Osteoblast (primary cell): ENCODE measurements around the gene TBXAS1. TPM values are rescaled to one million over a fixed set of nuclear protein-coding genes. Genes with fewer than 3 reads are reported as not detected.

Experiments
- DNase-seq: peaks from one replicate; pipeline ENCODE4 v3.0.0; 2011; ENCODE audit warnings: low spot score, mixed read lengths; ENCODE audit not compliant: insufficient read length; ENCODE audit errors: missing footprints
- H2AFZ ChIP-seq: 2 replicates; pipeline ENCODE4 v1.6.0; 2011; ENCODE audit warnings: mild to moderate bottlenecking, low read length
- H3K27ac ChIP-seq: 2 replicates; pipeline ENCODE4 v1.5.1; 2011; ENCODE audit warnings: mild to moderate bottlenecking, low read depth, low read length, moderate library complexity
- H3K27me3 ChIP-seq: 2 replicates; pipeline ENCODE4 v1.6.0; 2012; ENCODE audit warnings: mild to moderate bottlenecking, control low read depth, inconsistent platforms, low read length, moderate library complexity; ENCODE audit not compliant: insufficient read depth
- H3K36me3 ChIP-seq: 2 replicates; pipeline ENCODE4 v1.5.1; 2011; ENCODE audit warnings: mild to moderate bottlenecking, low read length, control low read depth, moderate library complexity; ENCODE audit not compliant: insufficient read depth
- H3K4me1 ChIP-seq: 2 replicates; pipeline ENCODE4 v1.5.1; 2011; ENCODE audit warnings: mild to moderate bottlenecking, low read length, control low read depth, moderate library complexity; ENCODE audit not compliant: insufficient read depth
- H3K4me2 ChIP-seq: 2 replicates; pipeline ENCODE4 v1.6.0; 2011; ENCODE audit warnings: mild to moderate bottlenecking, low read length; ENCODE audit not compliant: insufficient read depth
- H3K4me3 ChIP-seq: fragments of 200-600 bp; sonication (generic); 3 replicates; pipeline ENCODE4 v1.5.1; 2012; ENCODE audit warnings: mild to moderate bottlenecking, low read length, inconsistent platforms; ENCODE audit not compliant: insufficient read depth
- H3K79me2 ChIP-seq: 2 replicates; pipeline ENCODE4 v1.6.0; 2012; ENCODE audit warnings: mild to moderate bottlenecking, low read length, control low read depth, inconsistent platforms; ENCODE audit not compliant: insufficient read depth
- H3K9me3 ChIP-seq: 2 replicates; pipeline ENCODE4 v1.5.1; 2011; ENCODE audit warnings: low read depth, low read length, control low read depth
- H4K20me1 ChIP-seq: 2 replicates; pipeline ENCODE4 v1.6.0; 2012; ENCODE audit warnings: mild to moderate bottlenecking, low read length, control low read depth; ENCODE audit not compliant: insufficient read depth
- CTCF ChIP-seq: IDR thresholded peaks from 2 replicates; pipeline ENCODE4 v1.5.1; 2011; ENCODE audit warnings: mild to moderate bottlenecking, low read depth, low read length, moderate library complexity; ENCODE audit errors: extremely low read depth
- total RNA-seq: library from RNA; depleted of rRNA; stranded (reverse); fragments of >200 nt; gene quantifications from 2 replicates; pipeline ENCODE4 v1.2.3, GENCODE V29; 2012

The TBXAS1 gene
- total RNA-seq, 1 donor, result 0.72 TPM

- Histone ChIP-seq H2AFZ (no peak overlapping the region), H3K4me2 (no peak overlapping the region), H3K79me2 (no peaks in the 10 kb centered on the region), H4K20me1 (no peaks in the 10 kb centered on the region), H3K36me3 (no peaks in the 10 kb centered on the region), H3K27ac (no peak overlapping the region), H3K4me3 (no peak overlapping the region), H3K27me3 (peaks cover 4% of the 10 kb centered on the region), H3K9me3 (no peaks in the 10 kb centered on the region), H3K4me1 (no peaks in the 10 kb centered on the region)
- no peak for TF ChIP-seq CTCF
- no peak for DNase-seq
Observed at GRCh38 chr7:139948167-139948566, 119.1 kb downstream of the TBXAS1 start.

- no peaks in the 10 kb centered on the region for H3K79me2 ChIP-seq
- peaks cover 4% of the 10 kb centered on the region for H3K27me3 ChIP-seq
- H3K4me1 ChIP-seq, result no peaks in the 10 kb centered on the region
- H2AFZ ChIP-seq, result no peak overlapping the region
- no peak for DNase-seq
- no peak for TF ChIP-seq CTCF
- no peaks in the 10 kb centered on the region for H3K36me3 ChIP-seq
- no peaks in the 10 kb centered on the region for H4K20me1 ChIP-seq
- no peaks in the 10 kb centered on the region for H3K9me3 ChIP-seq
- no peak overlapping the region for H3K4me2 ChIP-seq
- no peak overlapping the region for H3K27ac ChIP-seq
- H3K4me3 ChIP-seq, result no peak overlapping the region
Observed at GRCh38 chr7:139948587-139949335, 119.7 kb downstream of the TBXAS1 start.

DNA sequence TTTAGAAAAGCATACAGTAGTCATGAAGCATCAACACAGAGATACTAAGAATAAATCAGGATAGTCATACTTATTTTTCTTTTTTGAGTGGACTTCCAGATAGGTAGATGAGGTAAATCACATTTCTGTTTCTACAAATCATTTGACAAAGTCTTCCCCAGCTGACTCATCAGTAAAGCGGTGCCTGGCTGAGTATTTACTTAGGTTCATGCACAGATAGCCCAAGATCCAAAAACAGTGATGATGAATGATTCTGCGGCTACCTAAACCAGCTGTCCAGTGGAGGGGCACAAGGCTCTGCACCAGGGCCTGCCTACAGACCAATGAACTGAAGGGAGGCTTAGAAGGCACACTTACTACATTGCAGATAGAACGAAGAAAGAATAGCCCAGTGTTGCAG lies 120.6 kb downstream of the TBXAS1 start:
- H3K36me3 ChIP-seq, result no peaks in the 10 kb centered on the region
- DNase-seq, result no peak

More for the DNA sequence above, 120.6 kb downstream of the TBXAS1 start:
- Histone ChIP-seq H2AFZ (no peak overlapping the region), H3K4me1 (no peaks in the 10 kb centered on the region), H3K27me3 (peaks cover 4% of the 10 kb centered on the region), H3K4me2 (no peak overlapping the region), H4K20me1 (no peaks in the 10 kb centered on the region), H3K27ac (no peak overlapping the region), H3K79me2 (no peaks in the 10 kb centered on the region), H3K9me3 (no peaks in the 10 kb centered on the region), H3K4me3 (no peak overlapping the region)
- TF ChIP-seq CTCF, result no peak
